HEK293T (cell line): Measurements from ENCODE around the gene GRIN3B.

Experiments used
- BHLHE40 ChIP-seq: fragments of 450-650 bp; IDR thresholded peaks from 2 replicates; pipeline ENCODE4 v1.6.1; 2016; ENCODE audit warnings: mild to moderate bottlenecking, moderate library complexity, borderline replicate concordance
- FOXA1 ChIP-seq: fragments of 450-650 bp; IDR thresholded peaks from 2 replicates; pipeline ENCODE4 v1.6.1; 2016; ENCODE audit warnings: mild to moderate bottlenecking
- FOXK2 ChIP-seq: fragments of 450-650 bp; IDR thresholded peaks from 2 replicates; pipeline ENCODE4 v1.6.1; 2016; ENCODE audit warnings: mild to moderate bottlenecking

DNA sequence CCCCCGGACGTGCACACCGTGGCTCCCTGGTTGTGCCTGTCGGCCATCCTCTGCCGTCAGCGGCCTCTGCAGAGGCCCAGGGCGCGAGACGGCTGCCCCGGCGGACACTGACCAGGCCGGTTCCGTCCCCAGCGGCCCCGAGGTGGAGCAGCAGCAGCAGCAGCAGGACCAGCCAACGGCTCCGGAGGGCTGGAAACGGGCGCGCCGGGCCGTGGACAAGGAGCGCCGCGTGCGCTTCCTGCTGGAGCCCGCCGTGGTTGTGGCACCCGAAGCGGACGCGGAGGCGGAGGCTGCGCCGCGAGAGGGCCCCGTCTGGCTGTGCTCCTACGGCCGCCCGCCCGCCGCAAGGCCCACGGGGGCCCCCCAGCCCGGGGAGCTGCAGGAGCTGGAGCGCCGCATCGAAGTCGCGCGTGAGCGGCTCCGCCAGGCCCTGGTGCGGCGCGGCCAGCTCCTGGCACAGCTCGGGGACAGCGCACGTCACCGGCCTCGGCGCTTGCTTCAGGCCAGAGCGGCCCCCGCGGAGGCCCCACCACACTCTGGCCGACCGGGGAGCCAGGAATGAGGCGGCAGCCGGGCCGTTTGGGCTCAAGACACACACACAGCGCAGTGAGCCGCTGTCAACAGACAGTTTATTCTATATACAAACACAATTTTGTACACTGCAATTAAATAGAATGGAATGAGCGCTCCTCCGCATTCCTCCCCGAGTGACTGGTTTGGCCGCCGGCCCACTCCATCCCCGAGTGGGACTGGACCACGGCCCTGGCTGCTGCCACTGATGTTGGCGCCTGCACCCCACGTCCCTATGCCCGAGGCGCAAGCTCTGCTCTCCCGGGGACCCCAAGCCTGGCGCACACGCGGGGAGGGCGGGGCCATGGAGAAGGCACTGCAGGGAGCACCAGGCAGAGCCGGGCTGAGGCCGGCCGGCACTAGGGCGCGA, 9.1 kb downstream of the GRIN3B start:
- TF ChIP-seq FOXK2 (no peak), BHLHE40 (no peak), FOXA1 (no peak)
